ENCODE measurements around the gene TLK2.
"Not testable (repeated sequence)": the region's sequence is repeated elsewhere in the genome, so short reads cannot be mapped to it uniquely, and the experiment has no call there.

Gene TLK2

GRCh38 chr17:62493049-62493655, 14.5 kb downstream of the TLK2 start:
- not testable (repeated sequence) for H3K4me1 ChIP-seq (ENCODE audit: control insufficient read depth, insufficient read depth, low read length); H3K4me3 ChIP-seq (ENCODE audit: low read length); H3K4me2 ChIP-seq (ENCODE audit: low read length); H3K9ac ChIP-seq (ENCODE audit: low read depth, low read length); H3K9me3 ChIP-seq (replicated peaks; ENCODE audit: low read length); H3K36me3 ChIP-seq (ENCODE audit: insufficient read depth, low read length); H3K27me3 ChIP-seq (ENCODE audit: control insufficient read depth, insufficient read depth, low read length)

GRCh38 chr17:62494073-62494472, 15.4 kb downstream of the TLK2 start:
- H3K36me3 ChIP-seq (ENCODE audit: insufficient read depth, low read length); H3K9ac ChIP-seq (ENCODE audit: low read depth, low read length); H3K4me2 ChIP-seq (ENCODE audit: low read length); H3K4me1 ChIP-seq (ENCODE audit: control insufficient read depth, insufficient read depth, low read length); H3K27me3 ChIP-seq (ENCODE audit: control insufficient read depth, insufficient read depth, low read length); H3K4me3 ChIP-seq (ENCODE audit: low read length); H3K9me3 ChIP-seq (replicated peaks; ENCODE audit: low read length): not testable (repeated sequence)

GRCh38 chr17:62496344-62496743, 17.7 kb downstream of the TLK2 start:
- H3K9me3 ChIP-seq (replicated peaks; ENCODE audit: low read length); H3K4me3 ChIP-seq (ENCODE audit: low read length); H3K36me3 ChIP-seq (ENCODE audit: insufficient read depth, low read length); H3K4me1 ChIP-seq (ENCODE audit: control insufficient read depth, insufficient read depth, low read length); H3K4me2 ChIP-seq (ENCODE audit: low read length); H3K27me3 ChIP-seq (ENCODE audit: control insufficient read depth, insufficient read depth, low read length); H3K9ac ChIP-seq (ENCODE audit: low read depth, low read length): not testable (repeated sequence)

GRCh38 chr17:62498796-62499195, 20.2 kb downstream of the TLK2 start:
- H3K4me1 ChIP-seq (ENCODE audit: control insufficient read depth, insufficient read depth, low read length); H3K36me3 ChIP-seq (ENCODE audit: insufficient read depth, low read length); H3K4me2 ChIP-seq (ENCODE audit: low read length); H3K27me3 ChIP-seq (ENCODE audit: control insufficient read depth, insufficient read depth, low read length); H3K4me3 ChIP-seq (ENCODE audit: low read length); H3K9me3 ChIP-seq (replicated peaks; ENCODE audit: low read length); H3K9ac ChIP-seq (ENCODE audit: low read depth, low read length): not testable (repeated sequence)

- not testable (repeated sequence) for H3K9ac ChIP-seq (ENCODE audit: low read depth, low read length); H3K4me1 ChIP-seq (ENCODE audit: control insufficient read depth, insufficient read depth, low read length); H3K4me2 ChIP-seq (ENCODE audit: low read length); H3K36me3 ChIP-seq (ENCODE audit: insufficient read depth, low read length); H3K9me3 ChIP-seq (replicated peaks; ENCODE audit: low read length); H3K27me3 ChIP-seq (ENCODE audit: control insufficient read depth, insufficient read depth, low read length); H3K4me3 ChIP-seq (ENCODE audit: low read length)
Measured at GRCh38 chr17:62500463-62500862, 21.8 kb downstream of the TLK2 start.

GRCh38 chr17:62504857-62505256, 26.2 kb downstream of the TLK2 start:
- H3K27me3 ChIP-seq (ENCODE audit: control insufficient read depth, insufficient read depth, low read length); H3K36me3 ChIP-seq (ENCODE audit: insufficient read depth, low read length); H3K9me3 ChIP-seq (replicated peaks; ENCODE audit: low read length); H3K4me1 ChIP-seq (ENCODE audit: control insufficient read depth, insufficient read depth, low read length); H3K4me2 ChIP-seq (ENCODE audit: low read length); H3K4me3 ChIP-seq (ENCODE audit: low read length); H3K9ac ChIP-seq (ENCODE audit: low read depth, low read length): not testable (repeated sequence)

- H3K4me2 ChIP-seq (ENCODE audit: low read length); H3K4me3 ChIP-seq (ENCODE audit: low read length); H3K9me3 ChIP-seq (replicated peaks; ENCODE audit: low read length); H3K27me3 ChIP-seq (ENCODE audit: control insufficient read depth, insufficient read depth, low read length); H3K4me1 ChIP-seq (ENCODE audit: control insufficient read depth, insufficient read depth, low read length); H3K9ac ChIP-seq (ENCODE audit: low read depth, low read length); H3K36me3 ChIP-seq (ENCODE audit: insufficient read depth, low read length): not testable (repeated sequence)
Measured at GRCh38 chr17:62507191-62507836, 28.7 kb downstream of the TLK2 start.

- H3K9me3 ChIP-seq (replicated peaks; ENCODE audit: low read length); H3K9ac ChIP-seq (ENCODE audit: low read depth, low read length); H3K4me1 ChIP-seq (ENCODE audit: control insufficient read depth, insufficient read depth, low read length); H3K36me3 ChIP-seq (ENCODE audit: insufficient read depth, low read length); H3K4me3 ChIP-seq (ENCODE audit: low read length); H3K4me2 ChIP-seq (ENCODE audit: low read length); H3K27me3 ChIP-seq (ENCODE audit: control insufficient read depth, insufficient read depth, low read length): not testable (repeated sequence)
Measured at GRCh38 chr17:62510247-62510819, 31.7 kb downstream of the TLK2 start.

- H3K4me3 ChIP-seq (ENCODE audit: low read length); H3K27me3 ChIP-seq (ENCODE audit: control insufficient read depth, insufficient read depth, low read length); H3K9ac ChIP-seq (ENCODE audit: low read depth, low read length); H3K4me2 ChIP-seq (ENCODE audit: low read length); H3K36me3 ChIP-seq (ENCODE audit: insufficient read depth, low read length); H3K9me3 ChIP-seq (replicated peaks; ENCODE audit: low read length); H3K4me1 ChIP-seq (ENCODE audit: control insufficient read depth, insufficient read depth, low read length): not testable (repeated sequence)
Measured at GRCh38 chr17:62511014-62511413, 32.4 kb downstream of the TLK2 start.

- H3K4me2 ChIP-seq (ENCODE audit: low read length): not testable (repeated sequence)
Measured at GRCh38 chr17:62516376-62516775, 37.8 kb downstream of the TLK2 start.

GRCh38 chr17:62521295-62521694, 42.7 kb downstream of the TLK2 start:
- H3K27me3 ChIP-seq (ENCODE audit: control insufficient read depth, insufficient read depth, low read length); H3K4me2 ChIP-seq (ENCODE audit: low read length); H3K9ac ChIP-seq (ENCODE audit: low read depth, low read length); H3K9me3 ChIP-seq (replicated peaks; ENCODE audit: low read length); H3K4me1 ChIP-seq (ENCODE audit: control insufficient read depth, insufficient read depth, low read length); H3K4me3 ChIP-seq (ENCODE audit: low read length); H3K36me3 ChIP-seq (ENCODE audit: insufficient read depth, low read length): not testable (repeated sequence)

More at GRCh38 chr17:62516376-62516775, 37.8 kb downstream of the TLK2 start:
- H3K27me3 ChIP-seq (ENCODE audit: control insufficient read depth, insufficient read depth, low read length); H3K9ac ChIP-seq (ENCODE audit: low read depth, low read length); H3K4me3 ChIP-seq (ENCODE audit: low read length); H3K36me3 ChIP-seq (ENCODE audit: insufficient read depth, low read length); H3K4me1 ChIP-seq (ENCODE audit: control insufficient read depth, insufficient read depth, low read length); H3K9me3 ChIP-seq (replicated peaks; ENCODE audit: low read length): not testable (repeated sequence)

GRCh38 chr17:62524077-62524476, 45.5 kb downstream of the TLK2 start:
- not testable (repeated sequence) for H3K9me3 ChIP-seq (replicated peaks; ENCODE audit: low read length); H3K9ac ChIP-seq (ENCODE audit: low read depth, low read length); H3K4me3 ChIP-seq (ENCODE audit: low read length); H3K4me1 ChIP-seq (ENCODE audit: control insufficient read depth, insufficient read depth, low read length); H3K27me3 ChIP-seq (ENCODE audit: control insufficient read depth, insufficient read depth, low read length); H3K36me3 ChIP-seq (ENCODE audit: insufficient read depth, low read length); H3K4me2 ChIP-seq (ENCODE audit: low read length)
